ENCODE results near the gene COG2. TPM values are rescaled to one million over a fixed set of nuclear protein-coding genes. Genes with fewer than 3 reads are reported as not detected.

Gene COG2
- total and polyA plus RNA-seq, 2 of the 8 experiments (the other 6 are each of a cell fraction or from before 2014, with no cell fraction given), result 10.3 to 36.7 TPM

DNA sequence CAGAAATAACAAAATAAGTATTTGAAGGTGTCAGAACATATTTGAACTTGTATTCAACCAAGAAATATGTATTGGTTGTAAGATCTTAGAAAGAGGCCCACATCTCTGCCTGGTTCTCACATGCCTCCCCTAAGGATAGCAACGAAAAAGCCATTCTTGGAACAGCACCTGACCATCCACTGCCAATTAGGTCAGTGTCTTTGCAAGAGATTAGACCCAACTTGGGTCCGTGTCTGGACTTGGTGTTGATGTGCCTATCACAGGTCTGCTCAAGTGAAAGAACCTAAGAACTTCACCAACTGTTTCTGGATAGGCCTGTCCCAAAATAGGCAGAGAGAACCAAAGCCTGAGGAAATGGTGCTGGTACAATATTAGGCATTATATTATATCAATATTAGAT lies 46.0 kb upstream of the COG2 start (continued):
- TF ChIP-seq, protein P1, sequence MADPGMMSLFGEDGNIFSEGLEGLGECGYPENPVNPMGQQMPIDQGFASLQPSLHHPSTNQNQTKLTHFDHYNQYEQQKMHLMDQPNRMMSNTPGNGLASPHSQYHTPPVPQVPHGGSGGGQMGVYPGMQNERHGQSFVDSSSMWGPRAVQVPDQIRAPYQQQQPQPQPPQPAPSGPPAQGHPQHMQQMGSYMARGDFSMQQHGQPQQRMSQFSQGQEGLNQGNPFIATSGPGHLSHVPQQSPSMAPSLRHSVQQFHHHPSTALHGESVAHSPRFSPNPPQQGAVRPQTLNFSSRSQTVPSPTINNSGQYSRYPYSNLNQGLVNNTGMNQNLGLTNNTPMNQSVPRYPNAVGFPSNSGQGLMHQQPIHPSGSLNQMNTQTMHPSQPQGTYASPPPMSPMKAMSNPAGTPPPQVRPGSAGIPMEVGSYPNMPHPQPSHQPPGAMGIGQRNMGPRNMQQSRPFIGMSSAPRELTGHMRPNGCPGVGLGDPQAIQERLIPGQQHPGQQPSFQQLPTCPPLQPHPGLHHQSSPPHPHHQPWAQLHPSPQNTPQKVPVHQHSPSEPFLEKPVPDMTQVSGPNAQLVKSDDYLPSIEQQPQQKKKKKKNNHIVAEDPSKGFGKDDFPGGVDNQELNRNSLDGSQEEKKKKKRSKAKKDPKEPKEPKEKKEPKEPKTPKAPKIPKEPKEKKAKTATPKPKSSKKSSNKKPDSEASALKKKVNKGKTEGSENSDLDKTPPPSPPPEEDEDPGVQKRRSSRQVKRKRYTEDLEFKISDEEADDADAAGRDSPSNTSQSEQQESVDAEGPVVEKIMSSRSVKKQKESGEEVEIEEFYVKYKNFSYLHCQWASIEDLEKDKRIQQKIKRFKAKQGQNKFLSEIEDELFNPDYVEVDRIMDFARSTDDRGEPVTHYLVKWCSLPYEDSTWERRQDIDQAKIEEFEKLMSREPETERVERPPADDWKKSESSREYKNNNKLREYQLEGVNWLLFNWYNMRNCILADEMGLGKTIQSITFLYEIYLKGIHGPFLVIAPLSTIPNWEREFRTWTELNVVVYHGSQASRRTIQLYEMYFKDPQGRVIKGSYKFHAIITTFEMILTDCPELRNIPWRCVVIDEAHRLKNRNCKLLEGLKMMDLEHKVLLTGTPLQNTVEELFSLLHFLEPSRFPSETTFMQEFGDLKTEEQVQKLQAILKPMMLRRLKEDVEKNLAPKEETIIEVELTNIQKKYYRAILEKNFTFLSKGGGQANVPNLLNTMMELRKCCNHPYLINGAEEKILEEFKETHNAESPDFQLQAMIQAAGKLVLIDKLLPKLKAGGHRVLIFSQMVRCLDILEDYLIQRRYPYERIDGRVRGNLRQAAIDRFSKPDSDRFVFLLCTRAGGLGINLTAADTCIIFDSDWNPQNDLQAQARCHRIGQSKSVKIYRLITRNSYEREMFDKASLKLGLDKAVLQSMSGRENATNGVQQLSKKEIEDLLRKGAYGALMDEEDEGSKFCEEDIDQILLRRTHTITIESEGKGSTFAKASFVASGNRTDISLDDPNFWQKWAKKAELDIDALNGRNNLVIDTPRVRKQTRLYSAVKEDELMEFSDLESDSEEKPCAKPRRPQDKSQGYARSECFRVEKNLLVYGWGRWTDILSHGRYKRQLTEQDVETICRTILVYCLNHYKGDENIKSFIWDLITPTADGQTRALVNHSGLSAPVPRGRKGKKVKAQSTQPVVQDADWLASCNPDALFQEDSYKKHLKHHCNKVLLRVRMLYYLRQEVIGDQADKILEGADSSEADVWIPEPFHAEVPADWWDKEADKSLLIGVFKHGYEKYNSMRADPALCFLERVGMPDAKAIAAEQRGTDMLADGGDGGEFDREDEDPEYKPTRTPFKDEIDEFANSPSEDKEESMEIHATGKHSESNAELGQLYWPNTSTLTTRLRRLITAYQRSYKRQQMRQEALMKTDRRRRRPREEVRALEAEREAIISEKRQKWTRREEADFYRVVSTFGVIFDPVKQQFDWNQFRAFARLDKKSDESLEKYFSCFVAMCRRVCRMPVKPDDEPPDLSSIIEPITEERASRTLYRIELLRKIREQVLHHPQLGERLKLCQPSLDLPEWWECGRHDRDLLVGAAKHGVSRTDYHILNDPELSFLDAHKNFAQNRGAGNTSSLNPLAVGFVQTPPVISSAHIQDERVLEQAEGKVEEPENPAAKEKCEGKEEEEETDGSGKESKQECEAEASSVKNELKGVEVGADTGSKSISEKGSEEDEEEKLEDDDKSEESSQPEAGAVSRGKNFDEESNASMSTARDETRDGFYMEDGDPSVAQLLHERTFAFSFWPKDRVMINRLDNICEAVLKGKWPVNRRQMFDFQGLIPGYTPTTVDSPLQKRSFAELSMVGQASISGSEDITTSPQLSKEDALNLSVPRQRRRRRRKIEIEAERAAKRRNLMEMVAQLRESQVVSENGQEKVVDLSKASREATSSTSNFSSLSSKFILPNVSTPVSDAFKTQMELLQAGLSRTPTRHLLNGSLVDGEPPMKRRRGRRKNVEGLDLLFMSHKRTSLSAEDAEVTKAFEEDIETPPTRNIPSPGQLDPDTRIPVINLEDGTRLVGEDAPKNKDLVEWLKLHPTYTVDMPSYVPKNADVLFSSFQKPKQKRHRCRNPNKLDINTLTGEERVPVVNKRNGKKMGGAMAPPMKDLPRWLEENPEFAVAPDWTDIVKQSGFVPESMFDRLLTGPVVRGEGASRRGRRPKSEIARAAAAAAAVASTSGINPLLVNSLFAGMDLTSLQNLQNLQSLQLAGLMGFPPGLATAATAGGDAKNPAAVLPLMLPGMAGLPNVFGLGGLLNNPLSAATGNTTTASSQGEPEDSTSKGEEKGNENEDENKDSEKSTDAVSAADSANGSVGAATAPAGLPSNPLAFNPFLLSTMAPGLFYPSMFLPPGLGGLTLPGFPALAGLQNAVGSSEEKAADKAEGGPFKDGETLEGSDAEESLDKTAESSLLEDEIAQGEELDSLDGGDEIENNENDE (IDR thresholded peaks at IDR 0.05; ENCODE audit: insufficient replicate concordance, low read length), result no peak
- TF ChIP-seq ATF2 (IDR thresholded peaks at IDR 0.05; ENCODE audit: low read length) (no peak), RXRA (IDR thresholded peaks at IDR 0.05; ENCODE audit: insufficient read depth, low read depth, low read length) (no peak), CHD2 (IDR thresholded peaks at IDR 0.05; ENCODE audit: low read length) (no peak), GABPA (IDR thresholded peaks at IDR 0.05; ENCODE audit: borderline replicate concordance, insufficient read depth, low read length) (no peak)
- TF ChIP-seq, protein P2, sequence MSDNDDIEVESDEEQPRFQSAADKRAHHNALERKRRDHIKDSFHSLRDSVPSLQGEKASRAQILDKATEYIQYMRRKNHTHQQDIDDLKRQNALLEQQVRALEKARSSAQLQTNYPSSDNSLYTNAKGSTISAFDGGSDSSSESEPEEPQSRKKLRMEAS (IDR thresholded peaks at IDR 0.05), result no peak

Measured in H1 (cell line).